Esophagus muscularis mucosa (tissue), 4 donors: ENCODE data around the gene ZNF280C. TPM values are rescaled to one million over a fixed set of nuclear protein-coding genes. Genes with fewer than 3 reads are reported as not detected.
A peak's percentile ranks its signal among the peaks of the same experiment; 100 is the strongest.

Experiments
- DNase-seq: peaks from one replicate; pipeline ENCODE4 v3.0.0-alpha.2; 2017; ENCODE audit errors: extremely low spot score
- H3K27ac ChIP-seq, 4 donors: fragments of 200-600 bp; sonication (generic); replicated peaks in 1 of 4; 1 replicate in 3 of 4; 2 replicates in 1 of 4; pipeline ENCODE4 v1.5.1; 2016 to 2019; ENCODE audit warnings: mild to moderate bottlenecking in 1 of 4
- H3K27me3 ChIP-seq, 4 donors: fragments of 200-600 bp; sonication (generic); one replicate each; pipeline versions ENCODE4 v1.5.1 to v1.6.0; 2016 to 2019
- H3K36me3 ChIP-seq, 4 donors: fragments of 200-600 bp; sonication (generic); one replicate each; pipeline ENCODE4 v1.5.1; 2016 to 2019
- H3K4me1 ChIP-seq, 4 donors: fragments of 200-600 bp; sonication (generic); one replicate each; pipeline ENCODE4 v1.5.1; 2016 to 2019
- H3K4me3 ChIP-seq, 4 donors: fragments of 200-600 bp; sonication (generic); 1 replicate in 2 of 4; 2 replicates in 2 of 4; pipeline ENCODE4 v1.5.1; 2016 to 2019; ENCODE audit warnings: mild to moderate bottlenecking in 4 of 4, moderate library complexity in 1 of 4
- H3K9me3 ChIP-seq, 4 donors: fragments of 200-600 bp; sonication (generic); 1 replicate in 3 of 4; 2 replicates in 1 of 4; pipeline ENCODE4 v1.5.1; 2016 to 2019
- CTCF ChIP-seq, 3 experiments: fragments of 200-600 bp in 2 of 3; fragments of 450-650 bp in 1 of 3; sonication (generic) in 2 of 3; IDR thresholded peaks; one replicate each; pipeline ENCODE4 v1.5.1; 2017 to 2019; ENCODE audit warnings: antibody characterized with exemption in 3 of 3, mild to moderate bottlenecking in 2 of 3, moderate library complexity in 1 of 3
- EP300 ChIP-seq: sonication (generic); formaldehyde crosslinking; IDR thresholded peaks from one replicate; pipeline ENCODE4 v1.6.1; 2017; ENCODE audit warnings: antibody characterized with exemption
- POLR2A ChIP-seq: fragments of 450-650 bp; IDR thresholded peaks from one replicate; pipeline ENCODE4 v1.6.1; 2017; ENCODE audit warnings: antibody characterized with exemption, moderate library complexity, mild to moderate bottlenecking, low read depth
- POLR2AphosphoS5 ChIP-seq, 2 donors: sonication (generic); formaldehyde crosslinking; IDR thresholded peaks; one replicate each; pipeline ENCODE4 v1.6.1; 2017; ENCODE audit warnings: antibody characterized with exemption in 2 of 2
- WGBS: methylation state at CpG from one replicate; pipeline ENCODE4 v1.1.5; 2018; 5-methylcytosine and 5-hydroxymethylcytosine counted together
- intact Hi-C: fragments of 100-400 bp; cut with DNase I; formaldehyde crosslinking; loops from one replicate; pipeline ENCODE4 v1.15.1; 2023
- total RNA-seq, 4 donors: library from RNA; depleted of rRNA; stranded (reverse); fragments of >200 nt; gene quantifications; one replicate each; pipeline versions ENCODE4 v1.1.0 to v1.2.1, GENCODE V29; 2016

The ZNF280C gene
- total RNA-seq, result 1 to 10 TPM; 2.5 to 4.1 (median 3.4) TPM

GRCh38 chrX:130268449-130269170, at the start of gene ZNF280C:
Gene ZNF280C (minus strand): TSS chrX:130268899. CDS start chrX:130260449, 8,450 bp downstream.
- TF ChIP-seq POLR2AphosphoS5 (IDR thresholded peaks at IDR 0.05) (peak; percentile 78 to 94), POLR2A (no peak), CTCF (IDR thresholded peaks at IDR 0.05) (peak in 2 of 3 experiments; percentile 8 to 21)
- WGBS, result 38% methylated on average over 47 of the region's 59 CpGs
- peak; percentile 94 for DNase-seq
- Histone ChIP-seq H3K4me3 (peak within 1 kb of the TSS; percentile 63 to 71 (median 68)), H3K36me3 (no peaks in the 10 kb centered on the region), H3K4me1 (peaks cover 0 to 17% (median 10%) of the 10 kb centered on the region in 4 donors), H3K9me3 (no peaks in the 10 kb centered on the region), H3K27me3 (no peaks in the 10 kb centered on the region), H3K27ac (peak within 1 kb of the TSS; percentile 78 to 85 (median 82))
- intact Hi-C loops, result loop anchor here (5.0 kb wide), 1 partner anchor 74 kb away; no protein-coding TSS in a partner anchor

- no peak for DNase-seq
- no peaks in the 10 kb centered on the region for H3K4me1 ChIP-seq
- H3K27me3 ChIP-seq, result no peaks in the 10 kb centered on the region
- intact Hi-C loops, result no loop called here
- no peaks in the 10 kb centered on the region for H3K9me3 ChIP-seq
- no peak overlapping the region for H3K27ac ChIP-seq
- no peak overlapping the region for H3K4me3 ChIP-seq
- TF ChIP-seq POLR2AphosphoS5 (IDR thresholded peaks at IDR 0.05), result no peak
- no peak for TF ChIP-seq CTCF (IDR thresholded peaks at IDR 0.05)
- TF ChIP-seq EP300, result no peak
- TF ChIP-seq POLR2A, result no peak
- WGBS, result 81% methylated on average over 5 of the region's 5 CpGs
- no peaks in the 10 kb centered on the region for H3K36me3 ChIP-seq
Measured at GRCh38 chrX:130304587-130305368, 36.1 kb upstream of the ZNF280C start.

GRCh38 chrX:130301977-130302376, 33.3 kb upstream of the ZNF280C start:
- H3K27me3 ChIP-seq, result no peaks in the 10 kb centered on the region
- H3K4me3 ChIP-seq, result no peak overlapping the region
- TF ChIP-seq POLR2A, result no peak
- no peak for TF ChIP-seq POLR2AphosphoS5 (IDR thresholded peaks at IDR 0.05)
- TF ChIP-seq EP300, result no peak
- no peak for TF ChIP-seq CTCF (IDR thresholded peaks at IDR 0.05)
- WGBS, result 52% methylated on average over 1 of the region's 1 CpG
- no peaks in the 10 kb centered on the region for H3K36me3 ChIP-seq
- H3K27ac ChIP-seq, result no peak overlapping the region
- no peak for DNase-seq
- H3K9me3 ChIP-seq, result no peaks in the 10 kb centered on the region
- intact Hi-C loops, result no loop called here
- H3K4me1 ChIP-seq, result peaks cover 0 to 4% (median 0%) of the 10 kb centered on the region in 4 donors

- Histone ChIP-seq H3K36me3 (no peaks in the 10 kb centered on the region), H3K9me3 (no peaks in the 10 kb centered on the region), H3K27ac (no peak overlapping the region), H3K4me3 (no peak overlapping the region), H3K4me1 (peaks cover 0 to 10% (median 2%) of the 10 kb centered on the region in 4 donors), H3K27me3 (no peaks in the 10 kb centered on the region)
- intact Hi-C loops, result no loop called here
- 82% methylated on average over 1 of the region's 1 CpG for WGBS
- no peak for DNase-seq
- TF ChIP-seq CTCF (IDR thresholded peaks at IDR 0.05), result no peak
- no peak for TF ChIP-seq EP300
- no peak for TF ChIP-seq POLR2A
- no peak for TF ChIP-seq POLR2AphosphoS5 (IDR thresholded peaks at IDR 0.05)
Measured at GRCh38 chrX:130301405-130301804, 32.7 kb upstream of the ZNF280C start.
